Measurements from ENCODE around the gene CNIH2. TPM values are rescaled to one million over a fixed set of nuclear protein-coding genes. Genes with fewer than 3 reads are reported as not detected.

The CNIH2 gene
- total RNA-seq, 4 donors from 2014 or later = not detected

GRCh38 chr11:66258473-66258893 lies 19.5 kb upstream of the CNIH2 start:
- DNase-seq (ENCODE audit: low spot score) (no peak), ATAC-seq (ENCODE audit: low FRiP score) (peak; percentile 2)
- no peak for TF ChIP-seq CTCF (IDR thresholded peaks at IDR 0.05)

- TF ChIP-seq CTCF (IDR thresholded peaks at IDR 0.05) = no peak
- no peak for ATAC-seq (ENCODE audit: low FRiP score)
- DNase-seq (ENCODE audit: low spot score) = no peak
These were observed 18.8 kb upstream of the CNIH2 start for GRCh38 chr11:66259225-66259624.

- DNase-seq (ENCODE audit: low spot score) (no peak), ATAC-seq (ENCODE audit: low FRiP score) (no peak)
- no peak for TF ChIP-seq CTCF (IDR thresholded peaks at IDR 0.05)
These were observed 18.0 kb upstream of the CNIH2 start for GRCh38 chr11:66259956-66260355.

GRCh38 chr11:66261578-66261977 lies 16.4 kb upstream of the CNIH2 start:
- ATAC-seq (ENCODE audit: low FRiP score) = no peak
- no peak for TF ChIP-seq CTCF (IDR thresholded peaks at IDR 0.05)
- no peak for DNase-seq (ENCODE audit: low spot score)

- DNase-seq (ENCODE audit: low spot score) (no peak), ATAC-seq (ENCODE audit: low FRiP score) (no peak)
- no peak for TF ChIP-seq CTCF (IDR thresholded peaks at IDR 0.05)
These were observed 15.8 kb upstream of the CNIH2 start for GRCh38 chr11:66262191-66262590.

GRCh38 chr11:66262696-66263095 lies 15.3 kb upstream of the CNIH2 start:
- DNase-seq (ENCODE audit: low spot score) (no peak), ATAC-seq (ENCODE audit: low FRiP score) (no peak)
- no peak for TF ChIP-seq CTCF (IDR thresholded peaks at IDR 0.05)

GRCh38 chr11:66263231-66263630 lies 14.7 kb upstream of the CNIH2 start:
- no peak for DNase-seq (ENCODE audit: low spot score)
- no peak for ATAC-seq (ENCODE audit: low FRiP score)
- no peak for TF ChIP-seq CTCF (IDR thresholded peaks at IDR 0.05)

All from omental fat pad (tissue), 4 donors.